ENCODE data around the gene BTN1A1. TPM values are rescaled to one million over a fixed set of nuclear protein-coding genes. Genes with fewer than 3 reads are reported as not detected.

BTN1A1 gene
- total and polyA plus RNA-seq, 9 of the 15 experiments (the other 6 are each of a cell fraction or from before 2014, with no cell fraction given): 0.01 to 0.15 (median 0.06) TPM; not detected in 4

DNA sequence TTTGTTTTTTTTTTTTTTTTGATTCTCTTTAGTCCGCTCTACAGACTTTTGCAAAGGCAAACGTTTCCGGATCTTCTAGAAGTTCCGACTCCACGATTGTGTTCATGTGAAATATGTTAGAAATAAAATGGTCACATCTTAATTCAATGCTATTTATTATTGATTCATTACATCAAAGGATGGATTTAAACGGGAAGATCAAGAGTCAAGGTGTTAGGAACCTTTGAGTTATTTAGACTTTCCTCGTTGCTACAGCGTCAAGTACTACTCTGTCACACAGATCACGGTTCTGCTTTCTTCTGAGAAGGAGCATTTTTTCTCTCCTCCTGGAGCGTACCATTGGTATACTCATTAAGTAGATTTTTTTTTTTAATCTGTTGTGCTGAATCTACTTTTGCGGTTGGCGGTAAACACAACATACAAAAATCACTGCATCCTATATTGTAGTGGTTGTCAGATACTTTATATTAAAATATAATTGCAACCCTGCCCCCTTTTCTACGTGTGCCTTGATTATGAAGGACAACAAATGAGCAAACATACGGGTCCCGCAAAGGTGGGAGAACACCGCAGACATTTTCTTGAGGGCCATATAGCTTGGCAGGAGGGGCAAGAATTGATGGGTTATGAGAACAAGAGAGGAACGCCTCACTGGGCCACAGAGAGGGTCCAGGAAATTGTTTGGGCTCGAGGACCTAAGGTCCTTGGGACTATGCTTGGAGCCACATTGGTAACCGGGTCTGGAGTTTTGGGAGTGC, 55.6 kb downstream of the BTN1A1 start (continued):
- TF ChIP-seq, protein P1, sequence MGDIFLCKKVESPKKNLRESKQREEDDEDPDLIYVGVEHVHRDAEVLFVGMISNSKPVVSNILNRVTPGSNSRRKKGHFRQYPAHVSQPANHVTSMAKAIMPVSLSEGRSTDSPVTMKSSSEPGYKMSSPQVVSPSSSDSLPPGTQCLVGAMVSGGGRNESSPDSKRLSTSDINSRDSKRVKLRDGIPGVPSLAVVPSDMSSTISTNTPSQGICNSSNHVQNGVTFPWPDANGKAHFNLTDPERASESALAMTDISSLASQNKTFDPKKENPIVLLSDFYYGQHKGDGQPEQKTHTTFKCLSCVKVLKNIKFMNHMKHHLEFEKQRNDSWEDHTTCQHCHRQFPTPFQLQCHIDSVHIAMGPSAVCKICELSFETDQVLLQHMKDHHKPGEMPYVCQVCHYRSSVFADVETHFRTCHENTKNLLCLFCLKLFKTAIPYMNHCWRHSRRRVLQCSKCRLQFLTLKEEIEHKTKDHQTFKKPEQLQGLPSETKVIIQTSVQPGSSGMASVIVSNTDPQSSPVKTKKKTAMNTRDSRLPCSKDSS (IDR thresholded peaks at IDR 0.05; ENCODE audit: low read depth, partially characterized antibody): no peak
- TF ChIP-seq GABPB1 (CRISPR knock-in tag; IDR thresholded peaks at IDR 0.05): no peak
- no peak for TF ChIP-seq CBFB (CRISPR knock-in tag; IDR thresholded peaks at IDR 0.05)
- peak; percentile 93 for TF ChIP-seq PRDM10 (IDR thresholded peaks at IDR 0.05; ENCODE audit: partially characterized antibody)
- TF ChIP-seq BCL6 (CRISPR knock-in tag; IDR thresholded peaks at IDR 0.05): no peak
- TF ChIP-seq YY1 (IDR thresholded peaks at IDR 0.05; ENCODE audit: borderline replicate concordance in 1 of 3, control insufficient read depth in 1 of 3, extremely low read depth in 1 of 3, insufficient read depth in 3 of 3, insufficient read length in 1 of 3, insufficient replicate concordance in 2 of 3, low read depth in 1 of 3, low read length in 2 of 3): peak in 1 of 3 experiments; percentile 63
- TF ChIP-seq, protein P2, sequence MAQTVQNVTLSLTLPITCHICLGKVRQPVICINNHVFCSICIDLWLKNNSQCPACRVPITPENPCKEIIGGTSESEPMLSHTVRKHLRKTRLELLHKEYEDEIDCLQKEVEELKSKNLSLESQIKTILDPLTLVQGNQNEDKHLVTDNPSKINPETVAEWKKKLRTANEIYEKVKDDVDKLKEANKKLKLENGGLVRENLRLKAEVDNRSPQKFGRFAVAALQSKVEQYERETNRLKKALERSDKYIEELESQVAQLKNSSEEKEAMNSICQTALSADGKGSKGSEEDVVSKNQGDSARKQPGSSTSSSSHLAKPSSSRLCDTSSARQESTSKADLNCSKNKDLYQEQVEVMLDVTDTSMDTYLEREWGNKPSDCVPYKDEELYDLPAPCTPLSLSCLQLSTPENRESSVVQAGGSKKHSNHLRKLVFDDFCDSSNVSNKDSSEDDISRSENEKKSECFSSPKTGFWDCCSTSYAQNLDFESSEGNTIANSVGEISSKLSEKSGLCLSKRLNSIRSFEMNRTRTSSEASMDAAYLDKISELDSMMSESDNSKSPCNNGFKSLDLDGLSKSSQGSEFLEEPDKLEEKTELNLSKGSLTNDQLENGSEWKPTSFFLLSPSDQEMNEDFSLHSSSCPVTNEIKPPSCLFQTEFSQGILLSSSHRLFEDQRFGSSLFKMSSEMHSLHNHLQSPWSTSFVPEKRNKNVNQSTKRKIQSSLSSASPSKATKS (CRISPR knock-in tag; IDR thresholded peaks at IDR 0.05): no peak
